Thoracic aorta (tissue), 2 donors: ENCODE measurements around the gene TMEFF1. TPM values are rescaled to one million over a fixed set of nuclear protein-coding genes. Genes with fewer than 3 reads are reported as not detected.

ENCODE experiments used
- ATAC-seq: fragments of 150-250 bp; one replicate; pipeline ENCODE4 v1.8.0; 2017; ENCODE audit warnings: low read depth; ENCODE audit not compliant: insufficient number of reproducible peaks, low FRiP score
- DNase-seq: peaks from one replicate; pipeline ENCODE4 v3.0.0-alpha.2; 2020; ENCODE audit warnings: low spot score
- H3K27ac ChIP-seq, 2 donors: fragments of 200-600 bp; sonication (generic); 1 replicate in 1 of 2; 2 replicates in 1 of 2; pipeline ENCODE4 v1.5.1; 2016; ENCODE audit warnings: mild to moderate bottlenecking in 2 of 2, moderate library complexity in 2 of 2
- H3K27me3 ChIP-seq: fragments of 200-600 bp; sonication (generic); replicated peaks from 2 replicates; pipeline ENCODE4 v1.6.0; 2016; ENCODE audit warnings: mild to moderate bottlenecking; ENCODE audit not compliant: insufficient read depth
- H3K36me3 ChIP-seq: fragments of 200-600 bp; sonication (generic); one replicate; pipeline ENCODE4 v1.5.1; 2016
- H3K4me1 ChIP-seq, 2 donors: fragments of 200-600 bp; sonication (generic); 1 replicate in 1 of 2; 2 replicates in 1 of 2; pipeline versions ENCODE4 v1.5.1 to v1.6.0; 2016; ENCODE audit warnings: low read depth in 2 of 2, mild to moderate bottlenecking in 1 of 2; ENCODE audit not compliant: control insufficient read depth in 1 of 2
- H3K4me3 ChIP-seq: fragments of 200-600 bp; sonication (generic); 2 replicates; pipeline ENCODE4 v1.5.1; 2016; ENCODE audit warnings: mild to moderate bottlenecking
- H3K9me3 ChIP-seq: fragments of 200-600 bp; sonication (generic); 2 replicates; pipeline ENCODE4 v1.5.1; 2016
- total RNA-seq, 2 donors: library from RNA; depleted of rRNA; stranded (reverse); fragments of >200 nt; gene quantifications; one replicate each; pipeline versions ENCODE4 v1.1.0 to v1.2.3, GENCODE V29; 2016
- TF ChIP-seq, protein P1 (sequence below): fragments of 200-600 bp; sonication (generic); IDR thresholded peaks from one replicate; pipeline ENCODE4 v1.5.1; 2019; ENCODE audit warnings: antibody characterized with exemption

TMEFF1 gene
- total RNA-seq, 2 donors from 2014 or later, result not detected

DNA sequence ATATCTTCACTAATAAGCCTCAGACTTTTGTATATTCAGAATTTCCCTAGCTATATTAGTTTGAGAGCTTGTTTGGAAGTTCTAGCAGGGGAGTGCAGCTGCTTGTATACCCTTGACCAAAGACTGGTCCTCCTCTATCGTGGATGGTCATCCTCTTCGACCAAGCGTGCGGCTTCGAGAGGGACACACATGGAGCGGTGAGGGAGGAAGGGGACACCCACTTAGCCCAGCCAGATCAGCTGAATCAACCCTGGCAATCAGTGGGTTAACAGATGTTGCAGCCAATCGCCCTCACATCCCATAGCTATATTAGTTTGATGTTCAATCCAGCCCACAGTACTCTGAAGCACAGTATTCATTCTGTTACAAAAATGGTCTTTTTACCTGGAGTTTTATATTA lies 108.1 kb downstream of the TMEFF1 start:
- no peaks in the 10 kb centered on the region for H3K27me3 ChIP-seq
- TF ChIP-seq, protein P1, sequence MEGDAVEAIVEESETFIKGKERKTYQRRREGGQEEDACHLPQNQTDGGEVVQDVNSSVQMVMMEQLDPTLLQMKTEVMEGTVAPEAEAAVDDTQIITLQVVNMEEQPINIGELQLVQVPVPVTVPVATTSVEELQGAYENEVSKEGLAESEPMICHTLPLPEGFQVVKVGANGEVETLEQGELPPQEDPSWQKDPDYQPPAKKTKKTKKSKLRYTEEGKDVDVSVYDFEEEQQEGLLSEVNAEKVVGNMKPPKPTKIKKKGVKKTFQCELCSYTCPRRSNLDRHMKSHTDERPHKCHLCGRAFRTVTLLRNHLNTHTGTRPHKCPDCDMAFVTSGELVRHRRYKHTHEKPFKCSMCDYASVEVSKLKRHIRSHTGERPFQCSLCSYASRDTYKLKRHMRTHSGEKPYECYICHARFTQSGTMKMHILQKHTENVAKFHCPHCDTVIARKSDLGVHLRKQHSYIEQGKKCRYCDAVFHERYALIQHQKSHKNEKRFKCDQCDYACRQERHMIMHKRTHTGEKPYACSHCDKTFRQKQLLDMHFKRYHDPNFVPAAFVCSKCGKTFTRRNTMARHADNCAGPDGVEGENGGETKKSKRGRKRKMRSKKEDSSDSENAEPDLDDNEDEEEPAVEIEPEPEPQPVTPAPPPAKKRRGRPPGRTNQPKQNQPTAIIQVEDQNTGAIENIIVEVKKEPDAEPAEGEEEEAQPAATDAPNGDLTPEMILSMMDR, result no peak

DNA sequence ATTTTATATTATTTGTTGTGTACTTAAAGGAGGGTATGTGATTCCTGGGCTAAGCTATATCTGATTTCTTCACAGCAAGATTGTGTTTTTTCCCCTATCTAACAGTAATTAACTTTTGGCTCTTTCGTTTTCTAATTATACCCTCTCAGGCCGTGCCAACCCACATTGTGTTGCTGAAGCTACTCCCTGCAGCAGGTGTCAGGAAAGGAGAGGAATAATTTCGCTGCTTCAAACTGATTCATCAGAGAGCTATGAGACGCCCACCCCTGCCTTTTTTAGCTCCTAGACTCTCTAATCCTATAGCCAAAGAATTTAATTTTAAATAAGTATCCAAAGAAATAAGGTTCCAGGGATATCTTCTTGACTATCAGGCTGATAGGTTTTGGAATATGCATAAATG lies 108.7 kb downstream of the TMEFF1 start:
- no peak overlapping the region for H3K27ac ChIP-seq
- TF ChIP-seq, protein P1, result no peak
- DNase-seq (no peak), ATAC-seq (no peak)
- no peak overlapping the region for H3K4me3 ChIP-seq
- H3K4me1 ChIP-seq, result peaks cover 12 to 13% of the 10 kb centered on the region in 2 donors
- no peaks in the 10 kb centered on the region for H3K27me3 ChIP-seq
- H3K36me3 ChIP-seq, result no peaks in the 10 kb centered on the region
- no peaks in the 10 kb centered on the region for H3K9me3 ChIP-seq

More for the DNA sequence above, 108.1 kb downstream of the TMEFF1 start:
- no peak for ATAC-seq
- Histone ChIP-seq H3K4me3 (no peak overlapping the region), H3K4me1 (peaks cover 12 to 13% of the 10 kb centered on the region in 2 donors), H3K27ac (no peak overlapping the region), H3K9me3 (no peaks in the 10 kb centered on the region), H3K36me3 (no peaks in the 10 kb centered on the region)
- DNase-seq, result no peak

DNA sequence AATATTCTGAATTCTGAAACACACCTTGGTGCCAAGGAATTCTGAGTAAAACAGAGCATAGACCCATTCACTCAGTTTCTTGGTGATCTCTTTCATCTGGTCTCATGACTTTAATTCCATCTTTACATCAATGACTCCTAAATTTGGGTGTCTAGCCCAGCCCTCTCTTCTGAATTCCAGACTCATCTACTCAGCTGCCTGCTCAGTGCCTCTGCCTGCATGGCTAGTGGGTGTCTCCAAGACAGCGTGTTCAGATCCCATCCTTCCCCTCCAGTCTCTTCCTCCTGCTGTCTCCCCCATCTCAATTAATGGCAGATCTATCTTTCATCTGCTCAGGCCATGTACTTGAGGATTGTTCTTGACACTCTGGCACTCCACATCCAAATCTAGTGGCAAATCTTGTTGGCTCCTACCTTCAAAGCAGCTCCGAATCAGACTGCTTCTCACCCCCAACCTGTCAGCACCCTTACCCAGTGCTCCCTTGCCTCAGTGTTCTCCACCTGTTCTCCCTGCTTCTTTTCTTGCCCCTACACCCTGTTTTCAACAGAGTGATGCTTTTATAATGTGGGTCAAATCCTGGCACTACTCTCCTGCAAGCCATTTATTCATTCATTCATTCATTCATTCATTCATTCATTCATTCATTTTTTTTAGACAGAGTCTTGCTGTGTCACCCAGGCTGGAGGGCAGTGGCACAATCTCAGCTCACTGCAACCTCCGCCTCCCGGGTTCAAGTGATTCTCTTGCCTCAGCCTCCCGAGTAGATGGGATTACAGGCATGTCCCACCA lies 110.3 kb downstream of the TMEFF1 start:
- no peaks in the 10 kb centered on the region for H3K9me3 ChIP-seq
- peaks cover 12 to 13% of the 10 kb centered on the region in 2 donors for H3K4me1 ChIP-seq
- H3K36me3 ChIP-seq, result no peaks in the 10 kb centered on the region
- no peak overlapping the region for H3K27ac ChIP-seq
- TF ChIP-seq, protein P1, result no peak
- no peaks in the 10 kb centered on the region for H3K27me3 ChIP-seq
- DNase-seq (no peak), ATAC-seq (no peak)
- no peak overlapping the region for H3K4me3 ChIP-seq

DNA sequence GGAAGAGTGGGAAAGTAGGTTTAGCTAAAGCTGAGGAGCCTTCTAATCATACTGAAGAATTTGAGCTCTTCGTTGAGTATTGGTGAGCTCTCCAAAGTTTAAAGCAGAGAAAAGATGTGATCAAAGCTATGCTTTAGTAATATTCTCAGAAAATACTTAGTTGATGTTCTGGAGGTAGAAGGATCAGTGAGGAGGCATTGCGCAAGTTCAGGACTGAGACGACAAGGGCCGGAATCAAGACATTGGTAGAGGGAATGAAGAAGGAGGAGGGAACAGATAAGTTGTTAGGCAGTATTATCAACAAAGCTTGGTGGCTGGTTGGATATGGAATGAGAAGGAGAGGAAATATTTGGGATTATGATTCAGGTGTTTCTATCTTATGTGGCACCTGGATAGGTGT lies 112.0 kb downstream of the TMEFF1 start:
- TF ChIP-seq, protein P1, result no peak
- DNase-seq, result no peak
- no peak for ATAC-seq
- H3K4me3 ChIP-seq, result no peak overlapping the region
- no peaks in the 10 kb centered on the region for H3K9me3 ChIP-seq
- no peaks in the 10 kb centered on the region for H3K36me3 ChIP-seq
- H3K4me1 ChIP-seq, result peaks cover 7 to 9% of the 10 kb centered on the region in 2 donors
- no peaks in the 10 kb centered on the region for H3K27me3 ChIP-seq
- H3K27ac ChIP-seq, result no peak overlapping the region

DNA sequence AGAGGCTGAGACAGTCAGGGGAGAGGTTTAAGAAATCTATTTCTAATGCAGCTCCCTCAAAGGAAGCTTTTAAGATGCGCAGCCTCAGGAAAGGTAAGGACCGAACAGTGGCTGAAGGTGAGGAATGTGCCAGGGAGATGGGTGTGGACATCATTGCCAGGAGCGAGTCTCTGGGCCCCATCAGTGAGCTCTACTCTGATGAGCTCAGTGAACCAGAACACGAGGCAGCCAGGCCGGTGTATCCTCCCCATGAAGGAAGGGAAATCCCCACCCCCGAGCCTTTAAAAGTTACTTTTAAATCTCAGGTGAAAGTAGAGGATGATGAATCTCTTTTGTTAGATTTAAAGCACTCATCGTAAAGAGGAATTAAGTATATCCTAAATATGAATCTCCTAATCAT lies 113.1 kb downstream of the TMEFF1 start:
- Histone ChIP-seq H3K36me3 (no peaks in the 10 kb centered on the region), H3K4me1 (peaks cover 0 to 4% of the 10 kb centered on the region in 2 donors), H3K9me3 (no peaks in the 10 kb centered on the region), H3K27me3 (no peaks in the 10 kb centered on the region), H3K27ac (no peak overlapping the region), H3K4me3 (no peak overlapping the region)
- no peak for DNase-seq
- TF ChIP-seq, protein P1, result no peak
- ATAC-seq, result no peak
